Measurements from ENCODE around the gene RASA3.
A peak's percentile ranks its signal among the peaks of the same experiment; 100 is the strongest.
"Not testable (repeated sequence)": the region's sequence is repeated elsewhere in the genome, so short reads cannot be mapped to it uniquely, and the experiment has no call there.

Gene RASA3

GRCh38 chr13:114077933-114078325 lies 54.5 kb downstream of the RASA3 start:
- FAIRE-seq, result no peak

GRCh38 chr13:114077099-114077932 lies 55.1 kb downstream of the RASA3 start:
- FAIRE-seq, result no peak

- FAIRE-seq, result no peak
These were observed 55.9 kb downstream of the RASA3 start for GRCh38 chr13:114076329-114077090.

GRCh38 chr13:114075811-114076210 lies 56.6 kb downstream of the RASA3 start:
- not testable (repeated sequence) for FAIRE-seq

GRCh38 chr13:114074671-114075315 lies 57.6 kb downstream of the RASA3 start:
- no peak for FAIRE-seq

GRCh38 chr13:114073881-114074612 lies 58.4 kb downstream of the RASA3 start:
- no peak for FAIRE-seq

- no peak for FAIRE-seq
These were observed 60.0 kb downstream of the RASA3 start for GRCh38 chr13:114072421-114072820.

- FAIRE-seq, result no peak
These were observed 60.4 kb downstream of the RASA3 start for GRCh38 chr13:114071991-114072390.

GRCh38 chr13:114071410-114071809 lies 61.0 kb downstream of the RASA3 start:
- FAIRE-seq, result no peak

- no peak for FAIRE-seq
These were observed 62.2 kb downstream of the RASA3 start for GRCh38 chr13:114070098-114070799.

- FAIRE-seq, result no peak
These were observed 62.9 kb downstream of the RASA3 start for GRCh38 chr13:114069376-114070097.

GRCh38 chr13:114068656-114069318 lies 63.6 kb downstream of the RASA3 start:
- no peak for FAIRE-seq

- no peak for FAIRE-seq
These were observed 64.4 kb downstream of the RASA3 start for GRCh38 chr13:114067886-114068651.

- no peak for FAIRE-seq
These were observed 65.0 kb downstream of the RASA3 start for GRCh38 chr13:114067381-114067885.

- no peak for FAIRE-seq
These were observed 65.5 kb downstream of the RASA3 start for GRCh38 chr13:114066956-114067355.

GRCh38 chr13:114065926-114066774 lies 66.3 kb downstream of the RASA3 start:
- FAIRE-seq, result no peak

- peak; percentile 95 for FAIRE-seq
These were observed 67.1 kb downstream of the RASA3 start for GRCh38 chr13:114065141-114065925.
